Measurements from ENCODE around the gene P2RY14. TPM values are rescaled to one million over a fixed set of nuclear protein-coding genes. Genes with fewer than 3 reads are reported as not detected.

The P2RY14 gene
- total and polyA plus RNA-seq, 2 experiments from 2014 or later = 0.95 TPM; not detected in 1

DNA sequence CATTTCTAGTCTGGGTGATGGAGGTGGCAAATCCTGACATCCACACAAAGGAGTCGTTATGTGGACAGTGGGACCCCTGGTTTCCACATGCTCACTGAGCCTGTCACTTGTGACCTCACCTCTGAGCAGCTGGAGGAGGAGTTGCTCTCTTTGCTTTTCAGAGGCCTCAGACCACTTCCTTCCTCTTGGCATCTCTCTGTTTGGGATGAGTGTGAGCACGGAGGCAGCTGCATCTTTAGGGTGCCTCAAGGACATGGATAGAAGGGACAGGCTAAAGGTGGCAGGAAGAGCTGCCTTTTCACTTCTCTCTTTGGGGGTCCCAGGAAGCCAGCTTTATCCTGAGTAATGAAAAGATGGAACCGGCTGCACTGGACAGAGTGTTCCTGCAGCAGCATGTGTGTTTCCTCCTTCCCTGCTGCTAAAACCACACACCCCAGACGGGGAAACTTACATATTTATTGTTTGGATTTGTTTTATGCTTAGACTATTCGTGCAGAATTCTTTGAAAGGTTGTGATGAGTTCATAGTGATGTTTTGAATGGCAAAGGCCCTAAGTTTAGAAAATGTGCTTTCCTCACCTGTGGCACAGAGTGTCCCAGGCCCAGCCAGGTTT lies 107.1 kb downstream of the P2RY14 start:
- no peaks in the 10 kb centered on the region for H4K20me1 ChIP-seq (replicated peaks; ENCODE audit: insufficient read depth)
- Mint-ChIP-seq H3K4me3 (no peak overlapping the region), H3K9me3 (no peaks in the 10 kb centered on the region), H3K4me1 (peaks cover 24% of the 10 kb centered on the region), H3K27me3 (ENCODE audit: insufficient read depth, low read depth, poor library complexity) (no peaks in the 10 kb centered on the region), H3K27ac (no peak overlapping the region; the same call in 1 of the 2 replicates), H3K36me3 (ENCODE audit: low read depth) (peaks cover under 1% of the 10 kb centered on the region; the same call in 1 of the 3 replicates)
- no peak overlapping the region for H2AFZ ChIP-seq
- no peaks in the 10 kb centered on the region for H3F3A ChIP-seq (replicated peaks; ENCODE audit: low read depth)
- ATAC-seq (no peak), DNase-seq (ENCODE audit: low spot score) (no peak)
- no peaks in the 10 kb centered on the region for H3K79me2 ChIP-seq (replicated peaks; ENCODE audit: insufficient read depth)
- H3K27me3 ChIP-seq (ENCODE audit: insufficient read depth) = no peaks in the 10 kb centered on the region
- H3K36me3 ChIP-seq (ENCODE audit: insufficient read depth) = no peaks in the 10 kb centered on the region
- no peak overlapping the region for H3K4me2 ChIP-seq
- TF ChIP-seq, protein P1, sequence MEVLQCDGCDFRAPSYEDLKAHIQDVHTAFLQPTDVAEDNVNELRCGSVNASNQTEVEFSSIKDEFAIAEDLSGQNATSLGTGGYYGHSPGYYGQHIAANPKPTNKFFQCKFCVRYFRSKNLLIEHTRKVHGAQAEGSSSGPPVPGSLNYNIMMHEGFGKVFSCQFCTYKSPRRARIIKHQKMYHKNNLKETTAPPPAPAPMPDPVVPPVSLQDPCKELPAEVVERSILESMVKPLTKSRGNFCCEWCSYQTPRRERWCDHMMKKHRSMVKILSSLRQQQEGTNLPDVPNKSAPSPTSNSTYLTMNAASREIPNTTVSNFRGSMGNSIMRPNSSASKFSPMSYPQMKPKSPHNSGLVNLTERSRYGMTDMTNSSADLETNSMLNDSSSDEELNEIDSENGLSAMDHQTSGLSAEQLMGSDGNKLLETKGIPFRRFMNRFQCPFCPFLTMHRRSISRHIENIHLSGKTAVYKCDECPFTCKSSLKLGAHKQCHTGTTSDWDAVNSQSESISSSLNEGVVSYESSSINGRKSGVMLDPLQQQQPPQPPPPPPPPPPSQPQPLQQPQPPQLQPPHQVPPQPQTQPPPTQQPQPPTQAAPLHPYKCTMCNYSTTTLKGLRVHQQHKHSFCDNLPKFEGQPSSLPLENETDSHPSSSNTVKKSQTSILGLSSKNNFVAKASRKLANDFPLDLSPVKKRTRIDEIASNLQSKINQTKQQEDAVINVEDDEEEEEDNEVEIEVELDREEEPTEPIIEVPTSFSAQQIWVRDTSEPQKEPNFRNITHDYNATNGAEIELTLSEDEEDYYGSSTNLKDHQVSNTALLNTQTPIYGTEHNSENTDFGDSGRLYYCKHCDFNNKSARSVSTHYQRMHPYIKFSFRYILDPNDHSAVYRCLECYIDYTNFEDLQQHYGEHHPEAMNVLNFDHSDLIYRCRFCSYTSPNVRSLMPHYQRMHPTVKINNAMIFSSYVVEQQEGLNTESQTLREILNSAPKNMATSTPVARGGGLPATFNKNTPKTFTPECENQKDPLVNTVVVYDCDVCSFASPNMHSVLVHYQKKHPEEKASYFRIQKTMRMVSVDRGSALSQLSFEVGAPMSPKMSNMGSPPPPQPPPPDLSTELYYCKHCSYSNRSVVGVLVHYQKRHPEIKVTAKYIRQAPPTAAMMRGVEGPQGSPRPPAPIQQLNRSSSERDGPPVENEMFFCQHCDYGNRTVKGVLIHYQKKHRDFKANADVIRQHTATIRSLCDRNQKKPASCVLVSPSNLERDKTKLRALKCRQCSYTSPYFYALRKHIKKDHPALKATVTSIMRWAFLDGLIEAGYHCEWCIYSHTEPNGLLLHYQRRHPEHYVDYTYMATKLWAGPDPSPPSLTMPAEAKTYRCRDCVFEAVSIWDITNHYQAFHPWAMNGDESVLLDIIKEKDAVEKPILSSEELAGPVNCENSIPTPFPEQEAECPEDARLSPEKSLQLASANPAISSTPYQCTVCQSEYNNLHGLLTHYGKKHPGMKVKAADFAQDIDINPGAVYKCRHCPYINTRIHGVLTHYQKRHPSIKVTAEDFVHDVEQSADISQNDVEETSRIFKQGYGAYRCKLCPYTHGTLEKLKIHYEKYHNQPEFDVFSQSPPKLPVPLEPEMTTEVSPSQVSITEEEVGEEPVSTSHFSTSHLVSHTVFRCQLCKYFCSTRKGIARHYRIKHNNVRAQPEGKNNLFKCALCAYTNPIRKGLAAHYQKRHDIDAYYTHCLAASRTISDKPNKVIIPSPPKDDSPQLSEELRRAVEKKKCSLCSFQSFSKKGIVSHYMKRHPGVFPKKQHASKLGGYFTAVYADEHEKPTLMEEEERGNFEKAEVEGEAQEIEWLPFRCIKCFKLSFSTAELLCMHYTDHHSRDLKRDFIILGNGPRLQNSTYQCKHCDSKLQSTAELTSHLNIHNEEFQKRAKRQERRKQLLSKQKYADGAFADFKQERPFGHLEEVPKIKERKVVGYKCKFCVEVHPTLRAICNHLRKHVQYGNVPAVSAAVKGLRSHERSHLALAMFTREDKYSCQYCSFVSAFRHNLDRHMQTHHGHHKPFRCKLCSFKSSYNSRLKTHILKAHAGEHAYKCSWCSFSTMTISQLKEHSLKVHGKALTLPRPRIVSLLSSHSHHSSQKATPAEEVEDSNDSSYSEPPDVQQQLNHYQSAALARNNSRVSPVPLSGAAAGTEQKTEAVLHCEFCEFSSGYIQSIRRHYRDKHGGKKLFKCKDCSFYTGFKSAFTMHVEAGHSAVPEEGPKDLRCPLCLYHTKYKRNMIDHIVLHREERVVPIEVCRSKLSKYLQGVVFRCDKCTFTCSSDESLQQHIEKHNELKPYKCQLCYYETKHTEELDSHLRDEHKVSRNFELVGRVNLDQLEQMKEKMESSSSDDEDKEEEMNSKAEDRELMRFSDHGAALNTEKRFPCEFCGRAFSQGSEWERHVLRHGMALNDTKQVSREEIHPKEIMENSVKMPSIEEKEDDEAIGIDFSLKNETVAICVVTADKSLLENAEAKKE (CRISPR knock-in tag; IDR thresholded peaks at IDR 0.05) = no peak
- no peak for TF ChIP-seq EZH2 (IDR thresholded peaks at IDR 0.05; ENCODE audit: low read depth, unreplicated experiment)
- no peak for TF ChIP-seq CTCF (conservative IDR thresholded peaks at IDR 0.05; ENCODE audit: low read depth in 2 of 2)
- no peak for TF ChIP-seq ZNF331 (CRISPR knock-in tag; IDR thresholded peaks at IDR 0.05; ENCODE audit: low read depth)
- no peak for TF ChIP-seq POLR2AphosphoS5 (IDR thresholded peaks at IDR 0.05; ENCODE audit: low read depth)
- TF ChIP-seq, protein P2, sequence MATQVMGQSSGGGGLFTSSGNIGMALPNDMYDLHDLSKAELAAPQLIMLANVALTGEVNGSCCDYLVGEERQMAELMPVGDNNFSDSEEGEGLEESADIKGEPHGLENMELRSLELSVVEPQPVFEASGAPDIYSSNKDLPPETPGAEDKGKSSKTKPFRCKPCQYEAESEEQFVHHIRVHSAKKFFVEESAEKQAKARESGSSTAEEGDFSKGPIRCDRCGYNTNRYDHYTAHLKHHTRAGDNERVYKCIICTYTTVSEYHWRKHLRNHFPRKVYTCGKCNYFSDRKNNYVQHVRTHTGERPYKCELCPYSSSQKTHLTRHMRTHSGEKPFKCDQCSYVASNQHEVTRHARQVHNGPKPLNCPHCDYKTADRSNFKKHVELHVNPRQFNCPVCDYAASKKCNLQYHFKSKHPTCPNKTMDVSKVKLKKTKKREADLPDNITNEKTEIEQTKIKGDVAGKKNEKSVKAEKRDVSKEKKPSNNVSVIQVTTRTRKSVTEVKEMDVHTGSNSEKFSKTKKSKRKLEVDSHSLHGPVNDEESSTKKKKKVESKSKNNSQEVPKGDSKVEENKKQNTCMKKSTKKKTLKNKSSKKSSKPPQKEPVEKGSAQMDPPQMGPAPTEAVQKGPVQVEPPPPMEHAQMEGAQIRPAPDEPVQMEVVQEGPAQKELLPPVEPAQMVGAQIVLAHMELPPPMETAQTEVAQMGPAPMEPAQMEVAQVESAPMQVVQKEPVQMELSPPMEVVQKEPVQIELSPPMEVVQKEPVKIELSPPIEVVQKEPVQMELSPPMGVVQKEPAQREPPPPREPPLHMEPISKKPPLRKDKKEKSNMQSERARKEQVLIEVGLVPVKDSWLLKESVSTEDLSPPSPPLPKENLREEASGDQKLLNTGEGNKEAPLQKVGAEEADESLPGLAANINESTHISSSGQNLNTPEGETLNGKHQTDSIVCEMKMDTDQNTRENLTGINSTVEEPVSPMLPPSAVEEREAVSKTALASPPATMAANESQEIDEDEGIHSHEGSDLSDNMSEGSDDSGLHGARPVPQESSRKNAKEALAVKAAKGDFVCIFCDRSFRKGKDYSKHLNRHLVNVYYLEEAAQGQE (IDR thresholded peaks at IDR 0.05; ENCODE audit: unreplicated experiment) = no peak
- TF ChIP-seq NANOG (IDR thresholded peaks at IDR 0.05; ENCODE audit: borderline replicate concordance) = no peak
- TF ChIP-seq ETS1 (IDR thresholded peaks at IDR 0.05) = no peak
- no peak for TF ChIP-seq EZH2phosphoT487 (IDR thresholded peaks at IDR 0.05; ENCODE audit: unreplicated experiment)
- TF ChIP-seq STAT1 (IDR thresholded peaks at IDR 0.05; ENCODE audit: unreplicated experiment) = no peak
- no peak for TF ChIP-seq JUNB (IDR thresholded peaks at IDR 0.05; ENCODE audit: unreplicated experiment)
- no peak for TF ChIP-seq CREB1 (CRISPR knock-in tag; IDR thresholded peaks at IDR 0.05; ENCODE audit: low read depth)
- no peak for TF ChIP-seq ZNF114 (CRISPR knock-in tag; IDR thresholded peaks at IDR 0.05)
- H3K4me3 ChIP-seq = no peak overlapping the region
- no peaks in the 10 kb centered on the region for H3K9me2 ChIP-seq (ENCODE audit: insufficient read depth)
- H3K27ac ChIP-seq (ENCODE audit: low read depth) = no peak overlapping the region
- no peaks in the 10 kb centered on the region for H3K4me1 ChIP-seq (ENCODE audit: insufficient read depth)
